Stimulated activated CD8-positive, alpha-beta memory T cell treated with anti-CD3 and anti-CD28 coated beads, Interleukin-15, amount 100 ng/mL, for 1 hour (primary cell): ENCODE results near the gene ABHD2.
"Not testable (repeated sequence)": the region's sequence is repeated elsewhere in the genome, so short reads cannot be mapped to it uniquely, and the experiment has no call there.

Source experiments
- DNase-seq: peaks from one replicate; pipeline ENCODE4 v3.0.0-alpha.2; 2020; ENCODE audit warnings: low read depth

The ABHD2 gene

DNA sequence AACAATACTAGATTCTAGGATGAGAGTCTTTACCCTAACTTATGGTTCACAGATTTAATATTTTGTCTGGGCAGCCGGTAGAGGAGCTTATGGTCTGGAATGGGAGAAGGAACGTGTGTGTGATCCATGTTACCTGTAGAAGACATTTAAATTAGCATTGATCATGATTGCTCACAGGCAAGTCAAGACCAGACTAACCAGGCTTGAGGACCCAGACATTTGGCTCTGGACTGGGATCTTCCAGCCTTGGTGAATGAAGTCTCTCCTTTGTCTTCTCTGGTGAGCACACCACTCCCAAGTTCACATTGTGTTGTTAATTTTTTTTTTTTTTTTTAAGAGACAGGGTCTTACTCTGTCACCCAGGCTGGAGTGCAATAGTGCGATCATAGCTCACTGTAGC, 11.7 kb downstream of the ABHD2 start:
- DNase-seq = no peak

GRCh38 chr15:89101302-89102193, 13.3 kb downstream of the ABHD2 start:
- DNase-seq = no peak

GRCh38 chr15:89103481-89104171, 15.4 kb downstream of the ABHD2 start:
- DNase-seq = no peak

GRCh38 chr15:89104172-89104564, 15.9 kb downstream of the ABHD2 start:
- DNase-seq = no peak

GRCh38 chr15:89105147-89105546, 16.9 kb downstream of the ABHD2 start:
- DNase-seq = no peak

DNA sequence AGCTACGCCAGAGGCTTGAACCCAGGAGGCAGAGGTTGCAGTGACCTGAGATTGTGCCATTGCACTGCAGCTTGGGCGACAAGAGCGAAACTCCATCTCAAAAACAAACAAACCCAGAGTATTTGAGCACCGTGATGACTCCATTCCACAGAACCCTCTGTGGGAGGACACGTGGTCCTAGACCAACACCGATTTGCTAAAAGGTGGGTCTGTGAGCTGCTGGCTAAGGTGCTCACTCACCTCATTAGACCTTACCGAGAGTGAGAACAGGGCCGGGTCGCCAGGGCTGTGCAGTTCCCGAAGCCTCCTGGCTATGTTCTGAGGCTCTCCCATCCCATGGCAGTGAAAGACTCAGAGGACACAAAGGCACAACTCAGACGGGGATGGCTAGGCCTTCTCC, 17.9 kb downstream of the ABHD2 start:
- DNase-seq = no peak

DNA sequence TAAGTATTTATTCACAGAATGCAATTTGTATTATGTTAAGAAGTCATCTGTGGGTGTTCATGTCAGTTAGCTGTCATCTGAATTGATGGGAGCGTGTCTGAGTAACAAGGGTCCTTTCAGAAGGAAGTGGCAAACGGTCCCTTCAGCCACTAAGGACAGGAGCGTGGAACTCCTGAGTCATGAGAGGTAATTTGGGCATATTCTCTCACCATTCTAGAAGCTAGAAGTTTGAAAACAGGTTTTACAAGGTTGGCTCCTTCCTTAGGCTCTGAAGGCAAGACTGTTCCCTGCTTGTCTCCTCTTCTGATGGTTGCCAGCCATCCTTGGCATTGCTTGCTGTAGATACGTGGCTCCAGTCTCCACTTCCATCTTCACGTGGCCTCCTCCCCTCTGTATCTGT, 19.7 kb downstream of the ABHD2 start:
- DNase-seq = no peak

- no peak for DNase-seq
These were observed 20.6 kb downstream of the ABHD2 start for GRCh38 chr15:89108835-89109234.

- no peak for DNase-seq
These were observed 21.0 kb downstream of the ABHD2 start for GRCh38 chr15:89109238-89109637.

DNA sequence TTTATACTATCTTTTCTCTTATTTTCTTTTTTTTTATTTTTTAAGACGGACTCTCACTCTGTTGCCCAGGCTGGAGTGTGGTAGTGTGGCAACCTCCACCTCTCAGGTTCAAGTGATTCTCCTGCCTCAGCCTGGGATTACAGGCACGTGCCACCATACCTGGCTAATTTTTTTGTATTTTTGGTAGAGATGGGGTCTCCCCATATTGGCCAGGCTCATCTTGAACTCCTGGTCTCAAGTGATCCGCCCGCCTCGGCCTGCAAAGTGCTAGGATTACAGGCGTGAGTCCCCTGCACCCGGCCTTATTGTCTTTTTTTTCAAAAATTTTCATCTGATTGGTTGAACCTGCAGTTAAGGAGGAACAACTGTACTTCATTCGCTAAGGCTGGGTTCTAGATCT, 21.8 kb downstream of the ABHD2 start:
- DNase-seq = no peak

DNA sequence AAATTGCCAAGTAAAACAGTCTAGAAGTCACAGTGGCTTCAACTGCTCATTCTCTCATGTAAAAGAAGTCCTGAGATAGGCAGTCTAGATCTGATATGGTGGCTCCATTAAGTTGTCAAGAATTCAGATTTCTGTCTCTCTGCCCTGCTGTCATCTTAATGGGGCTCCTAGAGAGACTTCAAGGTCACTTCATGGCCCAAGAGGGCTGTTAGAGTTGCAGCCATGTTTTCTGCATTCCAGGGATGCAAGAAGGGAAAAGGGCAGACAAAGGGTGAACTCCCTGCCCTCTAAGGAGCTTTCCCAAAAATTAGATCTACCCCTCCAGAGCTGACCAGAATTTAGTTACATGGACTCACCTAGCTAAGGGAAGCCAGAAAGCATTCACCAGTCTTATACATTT, 23.1 kb downstream of the ABHD2 start:
- DNase-seq = no peak

DNA sequence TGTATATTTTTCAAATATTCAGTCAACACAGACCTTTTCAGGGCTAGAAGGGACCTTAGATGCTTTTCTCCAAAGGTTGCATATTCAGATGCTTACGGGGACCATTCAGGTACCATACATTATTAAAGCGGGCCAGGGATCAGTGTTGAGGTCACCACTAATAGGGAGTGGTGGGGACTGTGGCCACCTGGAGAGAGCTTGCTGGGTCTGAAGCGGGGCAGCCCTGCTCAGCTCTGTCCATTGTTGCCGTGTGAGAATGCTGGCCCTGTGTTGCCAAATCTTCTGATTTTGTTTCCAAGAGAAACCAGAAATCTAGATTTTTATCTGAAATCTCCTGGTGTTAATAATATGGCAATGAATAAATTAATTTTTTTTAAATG, 23.7 kb downstream of the ABHD2 start:
- DNase-seq = no peak

DNA sequence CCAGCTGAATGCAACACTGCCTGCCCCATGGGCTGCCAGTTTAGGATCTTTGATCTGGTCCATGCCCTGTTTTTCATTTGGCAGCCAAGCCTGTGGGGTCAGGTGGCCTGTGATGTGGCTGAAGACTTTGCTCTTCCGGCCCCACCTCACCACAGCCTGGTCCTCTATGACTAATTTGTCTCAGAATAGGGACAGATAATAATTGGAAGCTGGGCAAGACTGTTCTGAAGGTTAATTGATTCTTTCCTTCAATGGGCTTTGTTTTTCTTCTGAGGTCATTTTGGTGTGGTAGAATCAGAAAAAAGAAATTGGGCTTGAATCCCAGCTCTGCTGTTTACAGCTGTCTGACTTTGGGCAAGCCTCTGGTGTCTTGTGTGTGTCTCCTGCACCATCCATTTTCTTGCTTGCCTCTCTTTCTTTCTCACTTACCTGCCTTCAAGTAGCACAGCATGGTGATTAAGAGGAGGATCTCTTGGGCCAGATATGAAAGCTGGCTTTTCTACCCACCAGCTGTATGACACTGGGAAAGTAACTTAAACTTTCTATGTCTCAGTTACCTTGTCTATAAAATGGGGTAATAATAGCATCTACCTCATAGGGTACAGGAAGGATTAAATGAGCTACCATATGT, 24.2 kb downstream of the ABHD2 start:
- DNase-seq = no peak

- DNase-seq = no peak
These were observed 25.2 kb downstream of the ABHD2 start for GRCh38 chr15:89113296-89114024.

DNA sequence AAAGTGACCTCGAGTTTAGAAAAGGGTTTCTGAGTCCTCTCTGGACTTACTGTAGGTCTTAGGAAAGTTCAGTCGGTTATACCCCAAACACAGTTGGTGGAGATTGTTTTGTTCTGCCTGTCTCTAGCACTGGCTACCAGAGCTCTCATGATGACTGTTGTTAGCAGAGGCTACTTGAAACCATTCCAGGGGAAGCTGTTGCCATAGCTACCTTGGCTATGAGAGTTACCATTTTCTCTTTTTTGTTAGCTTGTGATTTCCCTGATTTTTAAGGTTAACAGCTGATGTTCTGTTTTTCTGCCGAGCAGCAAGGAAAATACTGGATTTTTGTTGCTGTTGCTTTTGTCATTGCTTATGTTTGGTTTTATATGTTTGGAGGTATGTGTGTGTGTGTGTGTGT, 26.7 kb downstream of the ABHD2 start:
- no peak for DNase-seq

GRCh38 chr15:89115547-89115946, 27.3 kb downstream of the ABHD2 start:
- DNase-seq = no peak

DNA sequence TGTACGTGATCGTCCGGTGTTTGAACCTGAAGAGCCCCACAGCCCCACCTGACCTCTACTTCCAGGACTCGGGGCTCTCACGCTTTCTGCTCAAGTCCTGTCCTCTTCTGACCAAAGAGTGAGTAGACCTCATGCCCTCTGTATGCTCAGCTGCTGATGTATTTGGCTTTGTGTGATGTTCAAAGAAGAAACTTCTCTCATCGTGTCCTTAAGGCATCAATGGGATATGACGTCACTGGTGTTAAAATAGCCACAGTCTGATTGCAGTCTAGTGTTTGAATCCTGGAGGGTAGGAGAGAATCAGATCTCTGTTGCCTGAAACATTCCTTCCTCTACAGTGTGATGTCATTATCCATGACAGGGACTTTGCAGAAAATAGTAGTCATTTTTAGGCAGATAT, 28.1 kb downstream of the ABHD2 start:
- no peak for DNase-seq

DNA sequence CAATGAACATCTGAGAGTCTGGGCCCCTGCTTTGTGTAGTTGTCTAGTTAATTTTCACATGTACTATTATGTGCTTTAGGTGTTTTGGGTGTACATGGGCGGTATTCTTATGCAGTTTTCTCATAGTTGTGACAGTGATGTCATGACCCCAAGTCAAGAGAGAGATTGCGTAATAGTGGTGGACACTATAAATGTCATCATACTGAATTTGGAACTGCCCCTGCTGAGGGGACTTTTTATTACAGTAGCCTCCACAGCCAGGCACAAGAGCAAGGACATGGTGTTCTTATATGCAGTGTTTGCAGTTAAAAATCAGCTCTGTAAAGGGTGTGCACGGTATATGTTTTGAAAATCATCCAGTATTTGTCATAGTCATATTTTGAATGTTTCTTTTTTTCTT, 29.5 kb downstream of the ABHD2 start:
- no peak for DNase-seq

DNA sequence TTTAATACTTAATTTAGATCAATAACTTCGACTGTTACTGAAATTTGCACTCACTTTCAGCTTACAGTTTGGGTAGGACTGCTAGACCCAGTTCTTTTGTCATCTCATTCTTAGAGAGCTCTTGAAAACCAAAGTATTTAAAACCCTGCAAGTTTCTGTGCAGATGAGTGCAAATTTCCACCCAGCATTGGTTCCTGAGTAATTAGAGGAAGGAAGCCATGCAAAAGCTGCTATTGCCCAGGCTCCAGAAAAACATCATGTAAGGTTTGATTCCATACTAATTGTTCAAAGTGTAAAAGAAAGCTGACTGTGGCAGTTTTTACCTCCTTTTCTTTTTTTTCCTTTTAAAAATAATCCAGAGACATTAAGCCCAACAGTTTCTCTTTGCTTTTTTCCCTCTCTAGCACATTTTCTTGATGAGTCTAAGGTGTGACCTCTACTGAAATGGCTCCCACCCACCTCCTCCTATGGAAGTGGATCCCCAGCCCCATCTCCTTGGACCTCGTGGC, 30.3 kb downstream of the ABHD2 start:
- DNase-seq = no peak

GRCh38 chr15:89119489-89120478, 31.5 kb downstream of the ABHD2 start:
- DNase-seq = no peak

- DNase-seq = not testable (repeated sequence)
These were observed 32.3 kb downstream of the ABHD2 start for GRCh38 chr15:89120479-89121000.
